DMS114 treated with DMSO at 0.1 percent for 48 hours (cell line): ENCODE results near the gene FGF14.

Experiments
- DNase-seq: peaks from one replicate; lab custom pipeline; 2025; ENCODE audit not compliant: unreplicated experiment; lab: John Stamatoyannopoulos, UW

Gene FGF14

DNA sequence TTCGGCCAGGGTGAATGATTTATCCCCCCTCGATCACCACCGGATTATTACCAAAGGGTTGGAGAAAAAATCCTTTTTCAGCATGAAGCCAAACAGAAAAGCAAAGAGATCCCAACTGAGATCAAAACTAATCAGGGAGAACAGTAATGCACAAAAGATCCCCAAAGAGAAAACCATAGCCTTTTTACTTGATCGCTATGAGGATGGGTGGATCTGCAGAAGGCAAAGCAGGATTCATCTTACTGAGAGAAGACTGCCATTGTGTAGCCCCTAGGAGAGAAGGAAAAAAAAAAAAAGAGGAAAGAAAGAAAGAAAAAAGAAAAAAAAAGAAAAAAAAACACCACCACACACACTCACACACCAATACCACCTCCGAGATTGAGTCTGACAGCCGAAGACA is at the start of gene FGF14:
FGF14 (minus strand) TSS at position 283 of the 400 bp plus-strand sequence.
- no peak for DNase-seq

DNA sequence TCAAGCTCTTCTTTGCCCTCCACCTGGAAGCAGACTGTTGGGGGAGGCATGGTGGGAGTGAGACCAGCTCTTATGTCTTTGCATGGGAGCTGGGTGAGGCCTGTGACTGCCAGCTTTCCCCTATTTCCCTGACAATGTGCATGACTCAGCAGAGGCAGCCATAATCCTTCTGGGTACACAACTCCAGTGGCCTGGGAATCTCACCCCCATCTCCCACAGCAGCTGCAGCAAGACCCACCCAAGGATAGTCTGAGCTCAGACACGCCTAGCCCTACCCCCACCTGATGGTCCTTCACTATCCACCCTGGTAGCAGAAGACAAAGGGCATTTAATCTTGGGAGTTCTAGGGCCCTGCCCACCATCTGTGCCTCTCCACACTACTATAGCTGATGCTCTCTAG is 41.4 kb upstream of the FGF14 start:
- DNase-seq = no peak

DNA sequence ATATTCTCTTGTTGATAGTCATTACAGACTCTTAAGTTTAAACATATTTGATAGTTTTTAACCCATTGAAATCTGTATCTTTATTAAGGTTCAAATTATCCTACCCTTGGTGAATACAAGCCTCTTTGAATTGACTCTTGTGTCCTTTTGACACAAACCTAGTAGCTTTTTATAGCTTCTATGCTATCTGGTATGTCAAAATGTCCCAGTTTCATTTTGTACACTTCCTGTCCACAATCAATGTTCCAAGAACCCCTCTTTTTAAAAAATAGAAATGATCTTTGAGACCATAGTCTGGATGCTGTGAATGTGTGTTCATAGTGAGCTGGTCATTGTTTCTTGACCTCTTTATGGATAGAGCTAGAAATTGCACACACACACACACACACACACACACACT is 39.2 kb upstream of the FGF14 start:
- DNase-seq = no peak

DNA sequence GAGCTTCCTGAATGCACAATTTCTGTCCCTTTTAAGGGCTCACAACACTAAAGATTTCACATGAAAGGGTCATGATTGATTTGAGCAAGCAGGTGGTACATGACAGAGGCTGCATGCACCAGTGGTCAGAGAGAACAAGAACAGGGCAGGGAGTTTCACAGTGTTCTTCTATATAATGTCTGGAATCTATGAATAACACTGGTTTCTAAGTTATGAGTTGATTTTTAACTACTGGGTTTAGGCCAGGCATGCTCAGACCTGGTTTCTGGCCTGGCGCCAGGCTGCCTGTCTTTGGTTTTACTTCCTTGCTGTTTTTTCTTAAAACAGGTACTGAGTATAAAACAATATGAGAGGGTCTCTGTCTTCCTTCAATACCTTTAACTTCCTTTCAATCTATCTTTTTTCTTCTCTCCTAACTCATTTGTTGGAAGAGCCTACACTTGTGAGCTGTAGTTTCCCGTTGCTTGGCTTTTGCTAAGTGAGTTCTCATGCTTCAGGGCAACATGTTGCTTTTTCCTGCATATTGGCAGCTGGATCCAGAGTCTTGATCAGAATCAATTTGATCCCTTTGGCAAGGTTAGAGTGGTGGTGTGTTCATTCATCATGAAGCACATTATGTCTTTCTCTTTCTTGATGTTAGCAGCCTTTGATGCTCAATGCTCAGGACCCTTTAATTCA is 38.5 kb upstream of the FGF14 start:
- DNase-seq = no peak

GRCh38 chr13:102422690-102423089 is 20.8 kb upstream of the FGF14 start:
- DNase-seq = no peak

- no peak for DNase-seq
Observed at GRCh38 chr13:102405499-102406100, 3.8 kb upstream of the FGF14 start.

GRCh38 chr13:102402290-102402689 is 442 bp upstream of the FGF14 start:
- DNase-seq = peak; percentile 3

DNA sequence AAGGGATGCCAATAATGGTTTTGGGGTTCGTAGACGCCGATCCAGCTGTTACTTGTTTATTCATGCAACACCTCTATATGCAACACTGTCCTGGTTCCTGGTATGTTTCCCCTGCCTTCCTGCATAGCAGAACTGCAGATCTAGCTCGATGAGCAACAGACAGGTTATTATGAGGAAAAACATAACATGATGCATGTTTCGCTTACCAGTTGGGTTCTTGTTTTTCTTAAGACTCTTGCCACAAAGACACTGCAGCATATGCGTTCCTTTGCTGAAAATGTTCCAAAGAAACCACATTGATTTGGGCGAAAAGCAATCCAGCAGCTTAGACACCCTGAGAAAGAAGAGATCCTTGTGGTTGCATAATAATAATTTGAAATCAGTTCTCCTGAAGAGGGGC is 583 bp downstream of the FGF14 start:
- no peak for DNase-seq

- DNase-seq = no peak
Observed at GRCh38 chr13:102400675-102401145, 1.1 kb downstream of the FGF14 start.

DNA sequence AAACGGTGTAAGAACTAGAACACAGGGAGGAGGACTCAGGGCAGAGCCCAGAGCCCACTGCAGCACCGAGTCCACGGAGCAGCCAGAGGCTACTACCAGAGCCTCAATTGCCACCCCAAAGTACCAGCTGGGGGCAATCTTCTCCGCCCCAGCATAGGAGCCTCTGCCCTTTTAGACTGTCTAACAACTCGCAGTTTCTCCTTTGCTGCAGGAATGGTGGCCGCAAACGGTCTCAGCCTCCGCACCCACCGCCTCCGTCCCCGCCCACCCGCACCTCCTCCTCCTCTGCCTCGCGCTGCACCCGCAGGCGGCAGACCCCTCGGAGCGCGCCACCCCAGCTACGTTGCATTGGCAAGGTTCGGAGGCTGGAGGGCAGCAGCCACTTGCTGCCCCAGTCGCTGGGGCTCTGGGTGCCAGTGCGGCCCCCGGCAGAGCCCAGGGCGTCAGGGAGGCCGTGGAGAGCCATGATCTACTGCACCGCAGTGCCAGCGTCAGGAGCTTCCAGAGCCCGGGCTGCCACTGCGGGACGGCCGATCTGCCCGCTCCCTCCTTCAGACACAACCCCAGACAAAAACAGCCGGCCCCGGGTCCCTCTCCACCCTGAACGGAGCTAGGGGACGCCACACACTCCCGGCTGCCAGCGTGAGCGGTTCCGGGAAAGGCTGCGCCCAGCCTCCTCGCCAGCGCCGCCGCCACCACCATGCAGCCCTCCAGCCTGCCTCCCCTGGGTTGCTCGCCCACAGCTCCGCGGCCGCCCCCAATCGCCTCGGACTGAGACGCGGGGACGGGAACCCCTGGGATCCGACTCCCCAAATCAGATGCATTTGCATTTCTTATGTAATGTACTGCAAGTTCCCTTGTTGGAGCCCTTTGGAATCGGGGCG is 1.8 kb downstream of the FGF14 start:
- no peak for DNase-seq

DNA sequence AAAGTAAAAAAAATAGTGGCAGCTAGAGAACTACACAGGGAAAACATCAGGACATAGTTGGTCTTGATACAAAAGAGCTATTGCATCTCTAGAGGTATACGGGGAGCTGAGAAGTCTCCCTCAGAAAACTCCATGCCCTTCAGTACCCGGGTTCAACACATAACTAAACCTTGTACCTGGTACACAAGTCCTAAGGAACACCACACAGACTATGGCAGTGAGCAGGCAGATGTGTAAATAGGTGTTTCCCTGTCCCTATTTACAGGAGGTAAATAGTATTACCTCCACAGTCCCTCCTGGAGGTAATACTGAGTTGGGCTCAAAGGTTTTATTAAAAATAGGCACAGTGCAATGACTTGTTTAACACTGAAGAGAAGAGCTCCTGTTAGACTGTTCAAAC is 5.9 kb downstream of the FGF14 start:
- DNase-seq = no peak

- no peak for DNase-seq
Observed at GRCh38 chr13:102395174-102395573, 6.7 kb downstream of the FGF14 start.

GRCh38 chr13:102394158-102395053 is 7.4 kb downstream of the FGF14 start:
- peak; percentile 7 for DNase-seq

- no peak for DNase-seq
Observed at GRCh38 chr13:102392481-102393209, 9.2 kb downstream of the FGF14 start.

DNA sequence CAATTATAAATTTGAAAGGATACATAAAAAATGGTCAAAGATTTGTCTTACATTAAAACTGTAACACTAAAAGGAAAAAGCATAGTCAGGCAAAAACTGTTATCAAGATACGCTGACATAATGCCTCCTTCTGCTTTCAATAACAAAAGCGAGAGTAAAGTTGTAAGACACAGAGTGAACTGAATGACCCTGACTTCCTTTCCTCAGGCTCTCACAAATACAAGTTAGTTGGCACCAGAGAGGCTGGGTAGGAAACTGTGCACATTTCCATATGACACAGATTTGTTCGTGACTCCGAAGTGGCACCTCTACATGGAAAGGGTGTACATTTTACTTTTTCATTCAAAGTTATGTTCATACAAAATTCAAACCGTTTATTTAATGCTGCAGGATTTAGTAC is 15.4 kb downstream of the FGF14 start:
- DNase-seq = no peak

GRCh38 chr13:102380012-102380411 is 21.8 kb downstream of the FGF14 start:
- DNase-seq = no peak

DNA sequence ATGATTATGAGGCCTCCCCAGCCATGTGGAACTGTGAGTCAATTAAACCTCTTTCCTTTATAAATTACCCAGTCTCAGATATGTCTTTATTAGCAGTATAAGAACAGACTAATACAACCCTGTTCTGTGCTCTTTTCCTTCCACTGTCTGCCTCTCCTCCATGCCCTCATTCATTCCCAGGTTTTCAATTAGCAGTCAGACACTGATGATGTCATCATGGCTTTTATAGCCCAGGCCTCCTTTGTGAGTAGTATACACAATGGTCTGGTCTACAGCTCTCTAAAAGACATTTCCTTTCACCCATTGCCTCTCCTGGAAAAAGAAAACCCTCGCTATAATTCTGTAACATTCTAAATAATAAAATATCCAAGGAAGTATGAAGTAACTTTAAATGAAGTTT is 25.5 kb downstream of the FGF14 start:
- DNase-seq = no peak

GRCh38 chr13:102374726-102375125 is 27.1 kb downstream of the FGF14 start:
- DNase-seq = no peak

GRCh38 chr13:102374233-102374632 is 27.6 kb downstream of the FGF14 start:
- no peak for DNase-seq

DNA sequence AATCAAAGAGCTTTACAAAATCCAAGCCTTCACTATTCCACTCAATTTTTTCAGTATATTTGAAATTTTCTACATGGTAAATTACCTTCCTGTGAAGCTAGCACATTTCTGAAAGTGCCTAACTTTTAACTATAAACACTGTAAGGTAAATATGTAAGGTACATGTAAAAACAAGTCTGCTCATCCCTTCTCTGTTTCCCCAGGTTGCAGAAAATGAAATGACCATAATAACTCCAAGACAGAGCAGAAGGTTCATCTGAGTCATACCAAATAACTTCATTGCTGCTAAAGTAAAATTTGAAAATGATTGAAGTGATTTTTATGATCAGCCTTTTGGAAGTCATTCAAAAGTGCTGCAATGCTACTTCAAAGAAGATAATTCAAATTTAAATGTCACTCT is 28.6 kb downstream of the FGF14 start:
- DNase-seq = no peak
